ENCODE measurements around the gene NFYC.

Gene NFYC

GRCh38 chr1:40740039-40740996 is 48.8 kb downstream of the NFYC start:
- DNase-seq = no peak

GRCh38 chr1:40740997-40741736 is 49.7 kb downstream of the NFYC start:
- DNase-seq = no peak

- DNase-seq = no peak
Measured at GRCh38 chr1:40742363-40743061, 51.0 kb downstream of the NFYC start.

GRCh38 chr1:40743452-40743851 is 51.9 kb downstream of the NFYC start:
- DNase-seq = no peak

- DNase-seq = no peak
Measured at GRCh38 chr1:40743860-40744259, 52.4 kb downstream of the NFYC start.

DNA sequence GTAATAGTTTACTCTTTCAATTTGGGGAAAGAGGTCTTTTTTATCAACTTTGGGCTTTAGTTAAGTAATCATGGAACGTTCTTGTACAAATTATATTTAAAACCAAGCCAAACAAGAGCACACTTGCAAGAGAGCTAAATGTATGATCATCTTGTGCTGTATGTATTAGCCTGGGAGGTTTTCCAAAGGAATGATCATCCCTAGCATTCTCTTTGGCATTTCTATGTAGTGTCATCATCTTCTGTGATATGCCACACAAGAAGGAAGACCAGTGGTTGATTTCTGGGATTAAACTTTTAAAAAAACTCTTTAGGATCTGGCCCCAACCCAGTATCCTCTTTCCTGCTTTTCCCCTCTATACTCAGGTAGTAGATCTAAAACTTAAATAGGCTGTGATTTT is 53.7 kb downstream of the NFYC start:
- no peak for DNase-seq

GRCh38 chr1:40746344-40747090 is 55.0 kb downstream of the NFYC start:
- no peak for DNase-seq

DNA sequence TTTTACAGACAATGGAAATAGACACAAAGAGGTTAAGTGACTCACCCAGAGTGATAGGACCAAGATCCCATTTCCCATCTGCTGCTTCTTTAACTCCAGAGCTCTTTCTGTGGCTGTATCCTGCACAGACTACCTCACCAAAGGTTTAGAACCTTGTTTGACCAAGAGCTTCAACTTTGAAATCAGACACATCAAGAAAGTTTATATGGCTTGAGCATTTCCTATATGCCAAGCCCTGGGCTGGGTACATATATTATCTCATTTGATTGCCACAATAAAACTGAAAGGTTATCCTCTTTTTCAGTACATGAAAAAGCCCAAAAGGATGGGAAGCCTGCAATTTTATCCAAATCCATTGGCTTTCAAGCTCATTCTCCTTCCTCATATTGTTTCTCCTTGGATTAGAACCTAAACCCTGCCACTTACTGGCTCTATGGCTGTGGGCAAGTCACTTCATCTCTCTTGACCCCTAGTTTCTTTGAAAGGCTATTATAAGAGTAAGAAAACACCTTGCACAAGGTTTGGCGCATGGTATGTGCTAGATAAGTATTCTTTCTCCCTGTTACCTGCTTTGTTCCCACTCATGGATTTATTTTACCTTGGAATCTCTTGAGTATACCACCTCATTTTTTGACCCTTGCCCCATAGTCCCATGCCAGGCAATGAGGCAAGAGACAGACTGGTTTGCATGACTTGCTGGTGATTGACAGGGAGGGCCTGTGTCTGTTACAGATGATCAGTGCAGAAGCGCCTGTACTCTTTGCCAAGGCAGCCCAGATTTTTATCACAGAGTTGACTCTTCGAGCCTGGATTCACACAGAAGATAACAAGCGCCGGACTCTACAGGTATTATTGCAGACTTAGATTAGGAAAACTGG is 57.6 kb downstream of the NFYC start:
- no peak for DNase-seq

DNA sequence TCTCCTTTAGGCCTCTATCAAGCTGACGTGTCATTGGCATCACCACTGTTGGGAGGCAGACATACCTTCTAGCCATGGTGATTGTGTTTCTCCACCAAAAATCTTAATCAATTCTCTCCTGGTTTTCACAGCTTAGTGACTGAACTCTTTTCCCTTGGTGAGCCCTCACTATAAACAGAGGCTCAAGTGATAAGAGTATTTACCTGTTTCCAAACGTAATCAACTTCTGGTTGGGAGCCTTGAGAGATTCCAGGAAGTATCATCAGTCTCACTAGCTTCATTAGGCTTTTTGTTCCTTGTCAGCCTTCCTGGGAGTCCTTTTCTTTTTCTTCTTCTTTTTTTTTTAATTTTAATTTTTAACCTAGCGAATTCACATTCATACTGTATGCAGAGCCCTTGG is 58.3 kb downstream of the NFYC start:
- DNase-seq = no peak

- DNase-seq = no peak
Measured at GRCh38 chr1:40750451-40750908, 59.0 kb downstream of the NFYC start.

GRCh38 chr1:40751802-40752201 is 60.3 kb downstream of the NFYC start:
- no peak for DNase-seq

DNA sequence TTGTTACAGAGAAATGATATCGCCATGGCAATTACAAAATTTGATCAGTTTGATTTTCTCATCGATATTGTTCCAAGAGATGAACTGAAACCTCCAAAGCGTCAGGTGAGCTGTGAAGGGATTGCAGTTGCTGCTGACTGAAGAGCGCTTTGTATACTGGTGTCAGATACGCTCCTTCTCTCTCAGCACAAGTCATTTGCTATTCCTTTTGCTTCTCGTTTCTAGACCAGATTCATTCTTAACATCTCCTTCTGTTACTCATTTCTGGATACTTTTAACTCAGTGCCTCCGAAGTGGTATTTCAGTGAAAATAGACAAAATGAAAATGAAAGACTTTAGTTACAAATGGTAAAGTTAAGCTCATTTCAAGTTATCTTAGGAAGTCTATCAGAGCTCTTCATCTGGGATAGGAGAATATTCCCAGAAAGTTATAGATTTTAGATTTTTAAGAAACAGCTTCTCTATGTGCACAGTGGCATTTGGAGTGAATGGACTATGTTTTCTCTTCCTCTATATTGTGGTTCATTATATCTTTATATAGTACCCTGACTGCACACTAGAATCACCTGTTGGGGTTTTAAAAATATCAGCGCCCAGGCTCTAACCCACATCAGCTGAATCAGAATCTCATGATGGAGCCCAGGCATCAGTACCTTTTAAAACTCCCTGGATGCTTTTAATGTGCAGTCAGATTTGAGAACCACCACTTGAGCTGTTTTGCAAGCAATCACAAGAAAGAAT is 61.8 kb downstream of the NFYC start:
- no peak for DNase-seq

DNA sequence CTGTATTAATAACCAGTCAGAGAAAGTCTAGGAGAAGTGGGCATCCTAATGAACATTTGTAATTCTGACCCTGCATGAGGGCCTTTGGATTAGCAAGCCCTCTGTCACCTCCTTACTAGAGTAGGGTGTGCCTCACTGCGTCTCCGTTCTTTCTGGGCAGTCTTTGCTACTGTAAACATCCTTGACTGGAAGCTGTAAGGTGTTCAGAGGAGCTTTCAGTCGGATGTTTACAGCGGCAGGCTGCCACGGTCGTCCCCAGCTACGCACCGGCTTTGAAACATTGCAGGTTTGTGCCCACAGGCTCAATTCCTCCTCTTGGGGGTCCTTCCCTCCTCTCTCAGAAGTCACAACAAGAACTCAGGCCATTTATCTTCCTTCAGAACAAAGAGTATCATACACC is 62.7 kb downstream of the NFYC start:
- DNase-seq = no peak

DNA sequence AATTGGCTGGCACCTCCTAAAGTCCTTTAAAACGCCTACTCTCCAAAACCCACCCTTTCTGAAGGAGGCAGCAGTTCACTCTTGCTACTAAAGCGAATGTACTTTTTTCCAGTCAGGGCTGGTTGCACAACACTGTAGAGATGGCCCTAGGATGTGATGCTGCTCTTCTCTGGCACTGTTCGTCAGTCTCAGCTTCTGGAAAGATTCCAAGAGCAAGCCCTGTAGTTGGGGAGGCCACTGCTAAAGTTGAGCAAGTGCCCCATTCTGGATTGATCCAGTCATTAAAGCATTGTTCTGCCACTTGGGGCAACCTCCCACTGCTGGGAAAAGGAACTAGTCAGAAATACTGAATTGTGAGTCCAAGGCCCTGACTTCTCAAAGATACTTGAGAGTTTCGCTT is 63.6 kb downstream of the NFYC start:
- no peak for DNase-seq

GRCh38 chr1:40756523-40756922 is 65.0 kb downstream of the NFYC start:
- DNase-seq = no peak

GRCh38 chr1:40757084-40757483 is 65.6 kb downstream of the NFYC start:
- no peak for DNase-seq

DNA sequence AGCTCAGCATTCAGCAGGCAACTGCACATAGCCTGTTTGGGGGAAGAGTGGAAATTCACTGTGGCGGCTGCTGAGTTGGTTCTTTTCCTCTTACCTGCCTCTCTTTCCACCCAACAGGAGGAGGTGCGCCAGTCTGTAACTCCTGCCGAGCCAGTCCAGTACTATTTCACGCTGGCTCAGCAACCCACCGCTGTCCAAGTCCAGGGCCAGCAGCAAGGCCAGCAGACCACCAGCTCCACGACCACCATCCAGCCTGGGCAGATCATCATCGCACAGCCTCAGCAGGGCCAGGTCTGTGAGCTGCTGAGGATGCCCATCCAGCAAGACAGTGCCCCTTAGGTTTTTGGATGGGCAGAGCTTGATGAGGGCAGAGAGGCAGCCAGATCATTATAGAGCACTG is 66.5 kb downstream of the NFYC start:
- DNase-seq = no peak

- DNase-seq = no peak
Measured at GRCh38 chr1:40758578-40759343, 67.3 kb downstream of the NFYC start.

DNA sequence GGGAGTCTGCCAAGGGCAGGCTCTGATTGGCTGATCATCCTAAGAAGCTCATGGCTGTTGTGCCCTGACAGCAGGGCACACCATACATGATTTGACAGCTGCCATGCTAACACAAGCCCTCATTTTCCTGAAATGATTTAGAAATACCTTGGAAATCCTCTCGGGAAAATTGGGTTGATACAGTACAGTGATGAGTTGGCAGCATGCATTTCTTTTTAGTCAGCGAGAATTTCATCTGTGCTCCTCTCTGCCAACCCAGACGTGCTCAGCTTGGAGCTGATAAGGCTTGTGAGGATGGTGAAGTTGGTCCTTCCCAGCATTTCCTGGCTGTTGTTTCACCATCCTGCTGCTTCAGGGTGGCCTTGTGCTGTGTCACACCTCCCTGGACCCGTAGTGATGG is 69.5 kb downstream of the NFYC start:
- DNase-seq = no peak
